ENCODE results near the gene TRAPPC3. TPM values are rescaled to one million over a fixed set of nuclear protein-coding genes. Genes with fewer than 3 reads are reported as not detected.

Gene TRAPPC3
- total RNA-seq, 1 donor from 2014 or later: 65.0 TPM

DNA sequence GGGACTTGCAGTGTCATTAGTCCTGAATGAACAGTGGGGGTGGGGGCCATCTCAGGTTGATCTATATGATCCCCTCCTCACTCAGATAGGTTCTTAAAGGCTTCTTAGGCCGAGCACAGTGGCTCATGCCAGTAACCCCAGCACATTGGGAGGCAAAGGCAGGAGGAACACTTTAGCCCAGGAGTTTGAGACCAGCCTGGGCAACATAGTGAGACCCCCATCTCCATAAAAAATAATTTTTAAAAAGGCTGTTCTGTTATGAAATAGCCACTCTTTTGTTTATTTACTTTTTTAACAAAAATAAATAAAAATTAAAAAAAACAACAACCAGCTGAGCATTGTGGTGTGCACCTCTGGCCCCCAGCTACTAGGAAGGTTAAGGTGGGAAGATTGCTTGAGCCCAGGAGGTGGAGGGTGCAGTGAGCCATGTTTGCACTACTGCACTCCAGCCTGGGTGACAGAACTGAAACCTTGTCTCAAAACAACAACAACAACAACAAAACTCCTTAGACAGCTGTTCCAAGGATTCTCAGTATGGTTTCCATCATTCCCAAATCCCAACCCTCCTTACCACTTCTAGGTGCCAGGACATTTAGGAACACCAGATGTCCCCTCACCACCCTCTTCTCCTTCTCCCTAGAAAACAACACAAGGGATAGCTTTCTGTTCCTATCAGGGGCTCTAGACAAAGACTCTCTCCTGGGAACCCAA lies 2.0 kb upstream of the TRAPPC3 start:
- no peak for ATAC-seq

DNA sequence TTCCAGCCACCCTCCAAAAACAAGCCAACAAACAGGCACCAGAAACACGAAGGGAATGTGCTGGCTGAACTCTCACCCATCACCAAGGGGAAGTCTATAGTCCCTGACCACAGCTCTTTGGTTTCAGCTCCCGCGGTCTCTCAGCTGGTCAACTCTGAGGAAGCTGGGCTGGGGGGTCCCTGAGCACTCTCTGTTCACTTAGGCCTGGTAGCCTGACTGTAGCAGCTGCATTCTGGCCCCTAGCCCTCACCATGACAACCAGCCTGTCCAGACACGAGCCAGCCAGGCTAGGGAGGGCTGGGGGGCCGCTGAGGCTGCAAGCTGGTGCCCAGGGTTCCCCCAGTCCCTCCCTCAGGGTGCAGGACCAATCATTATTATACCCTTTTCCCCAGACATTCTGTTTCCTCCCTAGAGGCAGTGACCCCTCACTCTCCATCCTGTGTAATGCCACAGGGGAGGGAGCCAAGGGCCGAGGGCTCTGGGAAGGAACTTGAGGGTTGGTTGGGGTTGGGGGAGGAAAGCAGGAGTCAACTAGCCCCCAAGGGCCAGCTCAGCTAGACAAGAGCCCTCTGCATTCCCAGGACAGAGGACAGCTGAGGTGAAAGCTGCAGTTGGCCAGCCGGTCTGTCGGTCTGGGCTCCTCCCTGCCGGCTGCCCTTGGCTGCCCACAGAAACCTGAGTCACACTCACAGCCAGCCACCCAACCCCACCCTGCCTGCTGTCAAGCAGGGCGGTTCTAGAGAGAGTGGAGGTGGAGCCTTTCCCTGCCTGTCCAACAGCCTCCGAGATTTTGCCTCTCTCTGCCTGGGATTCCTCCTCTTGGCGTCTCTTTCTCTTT lies 1.2 kb upstream of the TRAPPC3 start:
- peak; percentile 78 for ATAC-seq

DNA sequence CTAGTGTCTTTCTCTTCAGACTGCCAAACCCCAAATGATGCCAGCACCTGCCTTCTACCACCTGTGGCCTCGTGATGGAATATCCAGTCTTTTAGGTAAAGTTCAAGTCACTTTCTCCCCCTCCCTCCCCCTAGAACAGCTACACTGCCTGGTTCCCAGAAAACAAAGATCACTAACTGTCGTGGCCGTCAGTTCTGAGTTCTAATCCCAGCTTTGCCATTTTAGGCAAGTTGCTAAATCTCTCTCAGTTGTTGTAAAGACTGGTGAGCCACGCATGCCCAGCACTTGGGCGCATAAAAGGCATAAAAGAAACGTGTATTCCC lies 648 bp upstream of the TRAPPC3 start:
- no peak for ATAC-seq

DNA sequence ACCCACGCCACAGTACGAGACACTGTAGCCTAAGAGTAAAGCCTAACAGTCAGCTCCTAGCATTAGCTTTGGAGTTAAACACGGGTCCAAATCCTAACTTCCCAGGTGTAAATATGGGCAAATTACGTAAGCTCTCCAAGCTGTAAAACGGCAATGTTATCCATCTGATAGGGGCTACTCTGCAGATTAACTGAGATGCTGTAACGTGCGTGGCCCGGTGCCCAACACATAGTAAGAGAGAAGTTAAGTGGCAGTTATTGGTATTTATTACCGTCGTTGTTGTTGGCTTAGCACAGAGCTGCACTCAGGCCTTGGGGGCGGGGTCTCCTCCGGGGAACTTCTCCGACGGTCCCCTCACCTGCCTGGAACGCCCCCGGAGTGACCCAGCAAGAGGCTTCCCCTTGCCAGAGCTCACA lies 457 bp downstream of the TRAPPC3 start:
- no peak for ATAC-seq

DNA sequence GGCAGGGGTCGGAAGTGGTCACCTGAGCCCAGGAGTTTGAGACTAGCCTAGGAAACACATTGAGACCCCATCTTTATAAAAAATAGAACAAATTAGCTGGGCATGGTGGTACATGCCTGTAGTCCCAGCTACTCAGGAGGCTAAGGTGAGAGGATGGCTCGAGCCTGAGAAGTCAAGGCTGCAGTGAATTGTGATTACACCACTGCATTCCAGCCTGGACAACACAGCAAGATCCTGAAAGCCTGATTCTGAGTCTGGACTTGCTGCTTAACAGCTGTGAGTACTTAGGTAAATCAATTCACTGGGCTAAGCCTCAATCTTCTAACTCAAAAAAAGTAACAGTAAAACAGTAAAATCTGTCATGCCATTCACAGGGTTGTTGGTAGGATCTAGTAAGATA lies 4.9 kb downstream of the TRAPPC3 start:
- ATAC-seq: no peak

DNA sequence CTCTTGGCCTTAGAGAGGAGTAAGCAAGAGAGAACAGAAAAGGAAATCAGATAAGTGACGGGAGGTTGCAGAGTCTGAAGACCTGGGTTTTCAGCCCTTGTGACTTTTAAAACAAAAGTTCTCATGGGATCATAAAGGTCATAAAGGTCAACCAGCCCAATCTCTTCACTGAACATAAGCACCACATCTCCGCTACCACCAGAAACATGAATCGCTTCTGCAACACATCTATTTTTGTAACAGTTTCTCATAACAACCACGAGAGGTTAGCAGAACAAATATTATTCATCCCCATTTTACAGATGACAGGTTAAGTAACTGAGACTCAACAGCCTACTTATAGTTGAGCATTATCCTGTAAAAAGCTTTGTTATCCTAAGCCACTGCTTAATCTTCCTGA lies 5.9 kb downstream of the TRAPPC3 start:
- no peak for ATAC-seq

DNA sequence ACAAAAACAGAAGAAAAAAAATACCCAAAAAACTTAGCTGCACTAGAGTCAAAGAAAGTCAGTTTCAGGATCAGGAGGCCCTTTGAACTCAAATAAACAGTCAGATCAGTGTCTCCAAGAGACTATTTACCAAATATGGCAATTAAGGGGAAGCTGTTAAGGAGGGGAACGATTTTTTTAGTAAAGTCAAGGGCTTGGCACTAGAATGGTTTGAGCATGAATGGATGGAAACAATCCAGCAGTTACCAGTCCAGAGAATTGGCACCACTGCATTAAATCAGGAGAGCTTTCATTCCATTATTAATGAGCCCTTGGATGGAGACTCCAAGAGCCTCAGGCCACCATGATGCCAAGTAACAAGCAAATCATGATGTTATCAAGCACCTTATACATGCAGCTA lies 7.2 kb downstream of the TRAPPC3 start:
- ATAC-seq: no peak

DNA sequence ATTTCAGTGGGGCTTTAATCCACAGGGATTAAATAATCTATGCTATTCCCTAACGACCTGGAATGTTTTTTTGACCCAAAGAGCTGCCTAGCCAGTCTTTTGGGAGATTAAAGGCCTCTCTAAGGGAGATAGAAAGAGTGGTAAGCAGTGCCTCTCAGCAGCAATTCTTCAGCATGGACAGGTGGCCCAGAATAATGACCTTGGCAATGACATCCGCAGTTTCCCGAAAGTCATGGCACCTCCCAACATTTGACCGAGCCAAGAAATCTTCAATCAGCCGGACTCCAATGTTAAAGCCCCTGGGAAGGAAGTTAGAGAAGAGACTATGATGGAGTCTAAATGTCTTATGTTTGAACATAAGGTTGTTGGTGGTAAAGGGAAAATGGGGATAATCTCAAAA lies 9.8 kb downstream of the TRAPPC3 start:
- no peak for ATAC-seq

DNA sequence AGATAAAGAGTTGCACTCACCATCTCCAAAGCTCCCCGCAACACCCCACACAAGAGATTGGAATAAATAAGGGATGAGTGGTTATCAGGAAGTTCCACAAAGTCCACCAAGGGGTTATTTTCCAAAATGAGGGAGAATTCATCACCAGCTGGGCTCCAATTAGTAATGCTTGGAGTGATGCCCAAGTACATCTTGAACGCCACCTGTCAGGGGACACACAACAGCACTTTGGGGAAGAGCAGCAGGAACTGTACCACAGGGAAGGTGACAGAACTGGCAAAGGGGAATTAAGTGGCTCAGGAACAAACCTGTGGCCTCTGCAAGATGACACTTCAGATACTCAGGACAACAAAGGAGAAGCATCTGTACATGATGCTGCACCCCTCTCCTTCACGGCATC lies 11.5 kb downstream of the TRAPPC3 start:
- no peak for ATAC-seq

DNA sequence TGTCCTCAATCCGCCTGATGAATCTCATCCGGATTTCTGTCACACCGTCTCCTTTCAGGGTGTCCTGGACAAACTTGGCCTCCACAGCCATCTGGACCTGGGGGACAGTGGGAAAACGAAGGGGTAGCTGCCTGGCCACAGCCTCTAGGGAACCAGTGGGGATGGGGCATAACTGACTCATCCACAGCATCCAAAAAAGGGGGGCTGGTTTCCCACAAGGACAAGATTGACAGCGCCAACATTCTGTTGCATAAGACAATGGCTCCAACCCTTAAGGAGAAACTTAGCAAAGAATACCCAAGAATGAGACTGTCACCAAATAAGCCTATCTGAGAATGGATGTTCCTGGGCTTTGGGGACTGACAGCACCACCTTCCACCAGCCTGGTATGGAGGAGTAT lies 12.1 kb downstream of the TRAPPC3 start:
- ATAC-seq: no peak

DNA sequence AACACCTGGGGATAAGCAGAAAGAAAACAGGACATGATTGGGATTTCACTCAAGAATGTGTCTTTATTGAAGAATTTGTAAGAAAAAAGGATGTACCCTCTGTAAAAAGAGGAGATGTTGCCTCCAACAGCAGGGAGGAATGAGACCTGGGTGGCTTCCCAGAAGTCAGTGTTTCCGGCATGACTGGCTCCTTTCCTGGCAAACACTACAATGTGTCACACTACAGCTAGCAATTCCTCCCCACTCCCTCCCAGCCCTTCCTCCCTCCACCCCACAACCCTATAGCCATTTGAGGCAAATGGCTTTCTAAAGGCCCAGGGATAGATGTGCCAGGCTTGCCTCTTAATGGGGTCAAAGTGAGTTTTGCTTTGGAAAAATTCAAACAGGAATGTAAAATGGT lies 12.8 kb downstream of the TRAPPC3 start:
- ATAC-seq: peak; percentile 65

DNA sequence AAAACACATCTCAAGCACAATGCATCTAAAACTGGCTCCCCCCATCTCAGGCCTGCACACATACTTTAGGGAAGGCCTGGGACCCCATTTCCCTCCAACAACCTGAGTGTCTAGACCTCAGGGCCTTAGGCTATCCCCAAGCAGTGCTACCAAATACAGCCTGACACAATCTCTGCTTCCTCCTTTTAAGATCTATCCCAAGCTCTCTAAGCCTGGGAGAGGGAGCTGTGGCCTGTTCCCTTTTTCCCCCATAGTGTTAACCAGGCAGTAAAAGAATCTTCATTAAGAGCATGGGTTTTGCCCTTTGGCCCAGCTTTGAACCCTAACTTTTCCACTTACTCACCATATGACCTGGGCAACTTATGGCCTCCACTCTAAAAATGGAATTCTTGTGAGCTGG lies 13.5 kb downstream of the TRAPPC3 start:
- no peak for ATAC-seq

DNA sequence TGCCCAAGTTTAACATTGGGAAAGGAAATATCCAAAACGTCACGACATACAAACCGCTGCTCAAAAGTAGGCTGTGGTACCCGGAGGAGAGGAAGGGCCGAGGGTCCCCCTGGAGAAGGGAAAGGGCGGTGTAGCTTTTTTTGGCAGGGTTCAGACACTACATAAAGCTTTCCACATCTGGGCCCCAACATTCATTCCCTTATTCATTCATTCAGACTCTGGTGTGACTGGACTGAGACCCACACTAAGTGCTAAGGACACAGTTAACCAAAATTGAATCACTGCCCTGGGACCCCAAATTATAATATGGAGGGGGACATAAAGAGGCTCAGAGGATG lies 14.0 kb downstream of the TRAPPC3 start:
- no peak for ATAC-seq

DNA sequence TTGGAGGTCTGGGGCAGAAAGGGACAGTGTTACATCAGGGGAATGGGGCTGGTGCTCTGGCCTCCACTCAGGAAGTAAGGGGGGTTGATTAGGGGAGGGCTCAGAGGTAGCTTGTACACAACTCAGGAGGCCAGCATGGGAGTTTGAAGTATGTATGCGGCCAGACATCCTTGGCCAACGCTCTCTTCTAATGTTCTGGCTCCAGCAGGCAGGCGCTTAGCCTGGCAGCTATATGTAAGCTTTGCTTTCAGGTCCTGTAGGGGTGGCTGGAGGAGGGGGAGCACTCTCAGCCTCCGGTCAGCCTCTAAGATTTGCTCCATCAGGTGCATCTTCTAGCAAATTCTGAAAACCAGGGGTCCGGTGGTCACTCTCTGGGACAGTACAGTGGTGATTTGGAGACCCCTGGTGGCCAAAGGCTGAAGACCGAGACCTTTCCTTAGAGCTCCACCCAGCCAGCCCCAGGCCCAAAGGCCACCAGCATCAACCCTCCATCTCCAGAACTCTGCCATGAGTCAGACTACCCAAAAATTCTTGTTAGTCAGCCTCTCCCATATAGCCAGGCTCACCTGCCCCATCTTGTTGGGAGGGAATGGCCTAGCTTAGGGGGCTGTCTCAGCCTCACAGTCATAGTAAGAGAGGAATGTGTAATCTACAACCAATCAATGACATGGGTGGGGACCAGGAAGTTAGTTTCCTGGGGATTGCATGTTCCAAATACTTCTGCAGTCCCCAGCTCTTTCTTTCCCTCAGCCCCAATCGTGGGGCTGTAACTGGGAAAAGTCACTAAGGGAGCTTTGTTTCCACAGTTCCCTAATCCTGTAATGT lies 14.6 kb downstream of the TRAPPC3 start:
- ATAC-seq: peak; percentile 91

DNA sequence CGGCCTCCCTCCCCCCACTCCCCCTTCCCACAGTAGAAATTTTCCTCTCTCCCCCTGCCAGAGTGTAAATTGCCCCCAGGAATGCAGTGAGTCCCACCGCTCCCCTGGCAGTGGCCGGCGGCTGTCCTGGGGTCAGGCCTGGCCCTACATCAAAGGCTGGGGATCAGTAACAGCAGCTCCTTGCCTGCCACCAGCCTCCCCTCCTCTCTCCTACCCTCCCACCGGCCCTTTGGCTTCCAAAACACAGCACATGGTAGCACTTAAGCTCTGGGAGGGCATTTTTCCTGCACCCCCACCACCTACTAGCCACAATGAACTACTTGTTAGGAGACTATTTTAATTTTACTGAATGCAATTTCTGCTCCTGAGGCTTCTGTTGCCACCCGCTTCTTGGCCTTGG lies 15.3 kb downstream of the TRAPPC3 start:
- no peak for ATAC-seq

DNA sequence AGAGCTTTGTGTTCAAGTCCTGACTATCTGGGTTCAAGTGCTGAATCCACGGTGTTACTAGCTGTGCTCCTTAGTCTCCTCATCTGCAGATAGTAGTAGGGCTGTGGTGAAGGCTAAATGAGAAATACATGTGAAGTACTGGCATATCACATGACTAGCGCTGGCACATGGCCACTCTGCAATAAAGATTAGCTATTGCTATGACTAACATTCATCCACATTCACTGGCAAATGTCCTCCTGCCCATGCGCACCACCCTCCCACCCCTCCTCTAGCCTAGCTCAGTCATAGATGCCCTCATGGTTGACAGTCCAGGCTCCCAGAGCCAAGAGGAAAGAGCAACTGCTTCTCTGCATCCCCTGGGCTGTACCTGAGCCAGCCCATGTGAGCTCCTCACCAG lies 15.8 kb downstream of the TRAPPC3 start:
- ATAC-seq: peak; percentile 80

DNA sequence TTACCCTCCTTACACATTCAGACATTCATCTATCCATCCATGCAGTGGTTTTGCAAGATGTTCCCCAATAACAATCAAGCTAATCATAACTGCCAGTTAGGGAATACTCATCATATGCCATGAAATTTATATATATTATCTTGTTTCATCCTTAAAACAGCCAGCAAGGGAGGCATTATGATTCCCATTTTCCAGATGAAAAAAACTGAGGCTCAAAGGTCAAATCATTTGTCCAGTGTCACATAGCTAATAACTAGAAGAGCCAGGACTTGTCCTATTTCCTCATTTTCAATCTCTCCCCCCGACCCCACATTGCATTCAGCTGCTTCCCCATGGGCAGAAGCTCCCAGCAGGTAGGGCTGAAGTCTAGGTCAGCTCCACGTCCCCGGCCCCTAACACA lies 17.3 kb downstream of the TRAPPC3 start:
- ATAC-seq: no peak

DNA sequence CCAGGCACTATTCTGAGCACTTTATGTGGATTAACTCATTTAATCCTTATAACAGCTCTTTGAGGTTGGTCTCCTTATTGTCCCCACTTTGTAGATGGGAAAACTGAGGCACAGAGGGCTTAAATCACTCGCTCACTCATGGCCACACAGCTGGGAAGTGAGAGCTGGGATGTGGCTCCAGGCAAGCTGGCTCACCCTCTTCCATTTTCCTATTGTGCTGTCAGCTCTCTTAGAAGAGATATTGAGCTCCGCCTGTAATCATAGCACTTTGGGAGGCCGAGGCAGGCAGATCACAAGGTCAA lies 20.4 kb downstream of the TRAPPC3 start:
- ATAC-seq: no peak

DNA sequence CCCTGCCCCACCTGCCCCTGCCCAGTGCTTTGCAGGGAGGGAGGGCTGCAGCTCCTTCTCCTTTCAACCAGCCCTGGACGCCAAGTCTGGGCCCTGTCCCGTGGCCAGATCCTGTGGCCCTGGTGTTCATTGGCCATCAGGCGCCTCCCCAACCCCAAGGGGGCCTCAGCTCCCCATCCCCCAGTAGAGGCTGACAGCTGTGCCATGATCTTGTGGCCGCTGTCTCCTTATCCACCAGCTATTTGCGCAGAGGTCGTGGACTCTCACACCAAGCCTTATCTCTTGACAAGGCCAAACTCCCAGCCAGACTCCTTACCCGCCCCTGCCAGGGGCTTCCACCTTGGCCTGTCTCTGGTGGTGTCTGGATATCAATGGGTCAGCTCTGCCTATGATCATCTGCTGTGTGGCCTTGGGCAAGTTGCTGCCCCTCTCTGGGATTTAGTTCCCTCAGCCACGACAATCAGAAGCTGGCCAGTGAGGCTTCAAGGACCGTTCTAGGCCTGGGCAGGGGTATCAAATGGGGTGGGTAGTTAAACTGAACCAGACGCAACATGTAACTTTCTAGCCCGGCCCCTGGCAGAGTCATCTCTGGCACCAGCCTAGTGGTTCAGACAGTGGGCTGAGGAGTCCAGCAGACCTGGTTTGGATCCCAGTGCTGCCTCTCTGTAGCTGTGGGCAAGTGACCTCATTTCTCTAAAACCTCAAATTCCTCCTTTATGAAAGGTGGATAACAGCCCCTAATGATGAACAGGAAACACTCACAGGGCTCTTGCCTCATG lies 21.0 kb downstream of the TRAPPC3 start:
- no peak for ATAC-seq

DNA sequence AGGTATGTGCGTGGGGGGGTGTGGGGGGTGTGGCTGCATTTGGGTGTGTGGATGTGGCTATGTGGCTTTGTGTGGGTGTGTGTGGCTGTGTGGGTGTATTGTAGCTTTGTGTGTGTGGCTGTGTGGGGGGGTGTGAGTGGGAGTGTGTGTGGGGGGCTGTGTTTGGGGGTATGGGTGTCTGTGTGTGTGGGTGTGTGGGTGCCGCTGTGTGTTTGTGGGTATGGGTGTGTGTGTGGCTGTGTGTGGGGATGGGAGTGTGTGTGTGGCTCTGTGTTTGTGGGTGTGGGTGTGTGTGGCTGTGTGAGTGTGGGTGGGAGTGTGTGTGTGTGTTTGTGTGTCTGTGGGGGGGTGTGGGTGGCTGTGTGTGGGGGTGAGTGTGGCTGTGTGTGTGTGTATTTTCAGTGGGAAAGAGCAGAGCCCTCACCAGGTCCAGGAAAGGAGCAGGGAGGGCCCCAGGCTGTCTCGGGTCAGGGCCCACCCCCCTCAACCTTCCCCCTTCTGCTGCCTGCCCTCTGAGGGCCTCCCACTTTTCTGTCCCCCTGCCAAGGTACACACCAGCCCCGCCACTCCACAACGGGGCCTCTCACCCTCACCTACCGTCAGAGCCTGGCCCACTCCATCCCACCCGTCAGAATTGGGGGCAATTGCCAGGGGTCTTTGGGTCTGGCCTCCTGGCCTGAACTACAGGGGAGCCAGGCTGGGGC lies 22.3 kb downstream of the TRAPPC3 start:
- no peak for ATAC-seq

DNA sequence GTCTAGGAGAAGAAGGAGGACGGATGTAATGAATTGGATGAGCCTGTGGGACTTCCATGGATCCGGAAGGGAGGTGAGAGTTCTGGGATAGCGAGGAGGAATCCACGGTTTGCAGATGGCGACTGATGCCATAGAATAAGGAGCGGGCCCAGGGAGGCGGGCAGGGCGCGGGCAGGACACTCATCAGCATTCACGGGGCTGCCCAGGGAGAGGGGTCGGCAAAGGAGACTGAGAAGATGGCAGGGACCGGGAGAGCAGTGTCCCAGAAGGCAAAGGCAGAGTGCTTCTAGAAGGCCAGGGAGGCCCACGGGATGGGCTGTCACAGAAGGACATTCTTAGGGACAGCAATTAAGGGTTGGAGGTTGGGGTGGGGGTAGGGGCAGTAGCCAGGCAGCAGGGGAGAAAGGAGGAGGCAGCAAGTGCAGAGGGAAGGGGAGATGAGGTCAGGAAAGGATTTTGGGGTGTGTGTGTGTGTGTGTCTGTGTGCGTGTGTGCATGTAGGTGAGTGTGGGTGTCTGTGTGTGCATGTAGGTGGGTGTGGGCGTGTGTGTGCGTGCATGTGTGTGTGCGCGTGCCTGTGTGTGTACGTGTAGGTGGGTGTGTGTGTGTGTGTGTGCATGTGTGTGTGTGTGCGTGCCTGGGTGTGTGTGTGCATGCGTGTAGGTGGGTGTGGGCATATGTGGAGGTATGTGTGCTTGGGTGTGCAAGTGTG lies 23.1 kb downstream of the TRAPPC3 start:
- no peak for ATAC-seq

All from esophagus mucosa (tissue), 1 donor.